ENCODE measurements around the gene TNFRSF9.
"Not testable (repeated sequence)": the region's sequence is repeated elsewhere in the genome, so short reads cannot be mapped to it uniquely, and the experiment has no call there.

Gene TNFRSF9

GRCh38 chr1:7940745-7941436, at the start of gene TNFRSF9:
Gene TNFRSF9 (minus strand): TSS chr1:7940839. CDS start chr1:7939994, 845 bp downstream.
- DNase-seq = peak; percentile 61

GRCh38 chr1:7989762-7990428, 49.3 kb upstream of the TNFRSF9 start:
- DNase-seq = no peak

- DNase-seq = peak; percentile 91
Measured at GRCh38 chr1:7988576-7988975, 47.9 kb upstream of the TNFRSF9 start.

GRCh38 chr1:7987528-7987927, 46.9 kb upstream of the TNFRSF9 start:
- no peak for DNase-seq

GRCh38 chr1:7985851-7986612, 45.4 kb upstream of the TNFRSF9 start:
- DNase-seq = no peak

- no peak for DNase-seq
Measured at GRCh38 chr1:7984811-7985210, 44.2 kb upstream of the TNFRSF9 start.

- no peak for DNase-seq
Measured at GRCh38 chr1:7983086-7983778, 42.6 kb upstream of the TNFRSF9 start.

- no peak for DNase-seq
Measured at GRCh38 chr1:7980984-7981383, 40.3 kb upstream of the TNFRSF9 start.

GRCh38 chr1:7975212-7975865, 34.7 kb upstream of the TNFRSF9 start:
- DNase-seq = peak; percentile 70

GRCh38 chr1:7973086-7973485, 32.4 kb upstream of the TNFRSF9 start:
- no peak for DNase-seq

- DNase-seq = no peak
Measured at GRCh38 chr1:7972285-7972684, 31.6 kb upstream of the TNFRSF9 start.

GRCh38 chr1:7971024-7971423, 30.4 kb upstream of the TNFRSF9 start:
- no peak for DNase-seq

GRCh38 chr1:7970246-7970645, 29.6 kb upstream of the TNFRSF9 start:
- DNase-seq = no peak

GRCh38 chr1:7967651-7968050, 27.0 kb upstream of the TNFRSF9 start:
- no peak for DNase-seq

GRCh38 chr1:7967196-7967595, 26.6 kb upstream of the TNFRSF9 start:
- DNase-seq = no peak

- DNase-seq = no peak
Measured at GRCh38 chr1:7964476-7964875, 23.8 kb upstream of the TNFRSF9 start.

GRCh38 chr1:7963841-7964240, 23.2 kb upstream of the TNFRSF9 start:
- not testable (repeated sequence) for DNase-seq

GRCh38 chr1:7963378-7963730, 22.7 kb upstream of the TNFRSF9 start:
- not testable (repeated sequence) for DNase-seq

- DNase-seq = no peak
Measured at GRCh38 chr1:7962636-7963377, 22.2 kb upstream of the TNFRSF9 start.

- DNase-seq = no peak
Measured at GRCh38 chr1:7962014-7962335, 21.3 kb upstream of the TNFRSF9 start.

GRCh38 chr1:7961216-7962013, 20.8 kb upstream of the TNFRSF9 start, which contains the start of gene PARK7:
Gene PARK7 (plus strand): TSS chr1:7961711. CDS start chr1:7962786, 1,075 bp downstream.
- peak; percentile 99 for DNase-seq

Measured in NCI-H226 (cell line).